ENCODE measurements around the gene WNT10A.

DNA sequence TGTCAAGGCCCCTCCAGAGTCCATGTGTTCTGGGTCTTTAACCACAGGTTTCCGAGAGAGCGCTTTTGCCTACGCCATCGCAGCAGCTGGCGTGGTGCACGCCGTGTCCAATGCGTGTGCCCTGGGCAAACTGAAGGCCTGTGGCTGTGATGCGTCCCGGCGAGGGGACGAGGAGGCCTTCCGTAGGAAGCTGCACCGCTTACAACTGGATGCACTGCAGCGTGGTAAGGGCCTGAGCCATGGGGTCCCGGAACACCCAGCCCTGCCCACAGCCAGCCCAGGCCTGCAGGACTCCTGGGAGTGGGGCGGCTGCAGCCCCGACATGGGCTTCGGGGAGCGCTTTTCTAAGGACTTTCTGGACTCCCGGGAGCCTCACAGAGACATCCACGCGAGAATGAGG lies 9.3 kb downstream of the WNT10A start:
- TF ChIP-seq EZH2 (IDR thresholded peaks at IDR 0.05; ENCODE audit: borderline replicate concordance, low read length), result no peak
- TF ChIP-seq, protein P1, sequence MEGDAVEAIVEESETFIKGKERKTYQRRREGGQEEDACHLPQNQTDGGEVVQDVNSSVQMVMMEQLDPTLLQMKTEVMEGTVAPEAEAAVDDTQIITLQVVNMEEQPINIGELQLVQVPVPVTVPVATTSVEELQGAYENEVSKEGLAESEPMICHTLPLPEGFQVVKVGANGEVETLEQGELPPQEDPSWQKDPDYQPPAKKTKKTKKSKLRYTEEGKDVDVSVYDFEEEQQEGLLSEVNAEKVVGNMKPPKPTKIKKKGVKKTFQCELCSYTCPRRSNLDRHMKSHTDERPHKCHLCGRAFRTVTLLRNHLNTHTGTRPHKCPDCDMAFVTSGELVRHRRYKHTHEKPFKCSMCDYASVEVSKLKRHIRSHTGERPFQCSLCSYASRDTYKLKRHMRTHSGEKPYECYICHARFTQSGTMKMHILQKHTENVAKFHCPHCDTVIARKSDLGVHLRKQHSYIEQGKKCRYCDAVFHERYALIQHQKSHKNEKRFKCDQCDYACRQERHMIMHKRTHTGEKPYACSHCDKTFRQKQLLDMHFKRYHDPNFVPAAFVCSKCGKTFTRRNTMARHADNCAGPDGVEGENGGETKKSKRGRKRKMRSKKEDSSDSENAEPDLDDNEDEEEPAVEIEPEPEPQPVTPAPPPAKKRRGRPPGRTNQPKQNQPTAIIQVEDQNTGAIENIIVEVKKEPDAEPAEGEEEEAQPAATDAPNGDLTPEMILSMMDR (IDR thresholded peaks at IDR 0.05; ENCODE audit: low read length), result no peak
